ENCODE results near the gene SBF1. TPM values are rescaled to one million over a fixed set of nuclear protein-coding genes. Genes with fewer than 3 reads are reported as not detected.

Gene SBF1
- total and polyA plus RNA-seq, 2 of the 13 experiments (the other 11 are each of a cell fraction or from before 2014, with no cell fraction given) = 31.7 to 40.9 TPM

- TF ChIP-seq ISX (CRISPR knock-in tag; conservative IDR thresholded peaks at IDR 0.05) = no peak
- no peak for TF ChIP-seq ZNF550 (CRISPR knock-in tag; IDR thresholded peaks at IDR 0.05; ENCODE audit: borderline replicate concordance)
- no peak for TF ChIP-seq MAZ (IDR thresholded peaks at IDR 0.05; ENCODE audit: borderline replicate concordance, low read depth, low read length)
- peak; percentile 63 for TF ChIP-seq MAZ (CRISPR knock-in tag; IDR thresholded peaks at IDR 0.05; ENCODE audit: low read depth)
- no peak for TF ChIP-seq PHF21A (CRISPR knock-in tag; IDR thresholded peaks at IDR 0.05)
- no peak for TF ChIP-seq ZGPAT (CRISPR knock-in tag; IDR thresholded peaks at IDR 0.05)
- no peak for TF ChIP-seq NFIB (CRISPR knock-in tag; IDR thresholded peaks at IDR 0.05; ENCODE audit: borderline replicate concordance)
- no peak for TF ChIP-seq ZNF761 (CRISPR knock-in tag; conservative IDR thresholded peaks at IDR 0.05)
- TF ChIP-seq POLR2A (IDR thresholded peaks at IDR 0.05; ENCODE audit: insufficient read depth in 1 of 2, low read depth in 2 of 2, low read length in 2 of 2) = peak in 1 of 2 experiments; percentile 59; a peak in 2 of 4 replicates
- no peak for TF ChIP-seq PITX1 (CRISPR knock-in tag; IDR thresholded peaks at IDR 0.05)
- TF ChIP-seq, protein P1, sequence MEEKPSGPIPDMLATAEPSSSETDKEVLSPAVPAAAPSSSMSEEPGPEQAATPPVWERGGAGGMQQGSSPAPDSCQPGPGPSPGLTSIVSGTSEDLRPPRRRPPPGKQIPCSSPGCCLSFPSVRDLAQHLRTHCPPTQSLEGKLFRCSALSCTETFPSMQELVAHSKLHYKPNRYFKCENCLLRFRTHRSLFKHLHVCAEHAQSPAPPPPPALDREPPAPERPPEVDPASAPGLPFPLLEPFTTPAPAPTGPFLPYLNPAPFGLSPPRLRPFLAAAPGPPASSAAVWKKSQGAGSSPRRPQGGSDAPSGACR (CRISPR knock-in tag; IDR thresholded peaks at IDR 0.05) = peak; percentile 53; the same call in 1 of the 2 replicates
- peak; percentile 29; the same call in 1 of the 2 replicates for TF ChIP-seq TAF1 (CRISPR knock-in tag; IDR thresholded peaks at IDR 0.05)
- no peak for TF ChIP-seq HNRNPUL1 (IDR thresholded peaks at IDR 0.05; ENCODE audit: low read depth, low read length)
- TF ChIP-seq U2AF1 (optimal IDR thresholded peaks at IDR 0.05; ENCODE audit: low read depth, low read length) = no peak
- no peak for TF ChIP-seq RAD21 (CRISPR knock-in tag; IDR thresholded peaks at IDR 0.05)
- TF ChIP-seq YY1 (IDR thresholded peaks at IDR 0.05; ENCODE audit: insufficient read depth, insufficient replicate concordance, low read depth, low read length) = peak; percentile 17
- TF ChIP-seq SP1 (IDR thresholded peaks at IDR 0.05) = no peak
- TF ChIP-seq SP1 (CRISPR knock-in tag; IDR thresholded peaks at IDR 0.05) = peak; percentile 37; the same call in 1 of the 2 replicates
- TF ChIP-seq GATAD1 (CRISPR knock-in tag; IDR thresholded peaks at IDR 0.05) = no peak
- no peak for TF ChIP-seq RXRA (CRISPR knock-in tag; IDR thresholded peaks at IDR 0.05)
- no peak for TF ChIP-seq PREB (CRISPR knock-in tag; IDR thresholded peaks at IDR 0.05)
- no peak for TF ChIP-seq WIZ (CRISPR knock-in tag; IDR thresholded peaks at IDR 0.05)
- TF ChIP-seq ZNF691 (CRISPR knock-in tag; IDR thresholded peaks at IDR 0.05; ENCODE audit: borderline replicate concordance, low read depth) = no peak
- TF ChIP-seq IRF2 (CRISPR knock-in tag; IDR thresholded peaks at IDR 0.05) = no peak
- TF ChIP-seq ESRRA (CRISPR knock-in tag; IDR thresholded peaks at IDR 0.05; ENCODE audit: low read depth) = no peak
- TF ChIP-seq ZNF766 (CRISPR knock-in tag; IDR thresholded peaks at IDR 0.05; ENCODE audit: borderline replicate concordance) = no peak
- peak; percentile 12; the same call in 1 of the 2 replicates for TF ChIP-seq NRL (CRISPR knock-in tag; IDR thresholded peaks at IDR 0.05; ENCODE audit: borderline replicate concordance)
Observed at GRCh38 chr22:50481440-50482106, 6.7 kb upstream of the SBF1 start, which contains the start of gene ADM2 (continued).

Measured in HepG2 (cell line).